Endometrial microvascular endothelial cells (primary cell): ENCODE data around the gene NAXD. TPM values are rescaled to one million over a fixed set of nuclear protein-coding genes. Genes with fewer than 3 reads are reported as not detected.
"Not testable (repeated sequence)": the region's sequence is repeated elsewhere in the genome, so short reads cannot be mapped to it uniquely, and the experiment has no call there.

Source experiments
- in situ Hi-C: cut with HindIII; loops from 2 replicates; pipeline ENCODE4 v1.10.0; 2017; ENCODE audit warnings: low sequenced_read_pairs, low pct_unique_long_range_greater_than_20kb; ENCODE audit errors: inconsistent ontology term
- total RNA-seq: library from RNA; depleted of rRNA; stranded (reverse); fragments of >200 nt; gene quantifications from one replicate; pipeline ENCODE4 v1.2.3, GENCODE V29; 2015; ENCODE audit errors: inconsistent ontology term

The NAXD gene
- total RNA-seq, 1 donor from 2014 or later, result 18.3 TPM

DNA sequence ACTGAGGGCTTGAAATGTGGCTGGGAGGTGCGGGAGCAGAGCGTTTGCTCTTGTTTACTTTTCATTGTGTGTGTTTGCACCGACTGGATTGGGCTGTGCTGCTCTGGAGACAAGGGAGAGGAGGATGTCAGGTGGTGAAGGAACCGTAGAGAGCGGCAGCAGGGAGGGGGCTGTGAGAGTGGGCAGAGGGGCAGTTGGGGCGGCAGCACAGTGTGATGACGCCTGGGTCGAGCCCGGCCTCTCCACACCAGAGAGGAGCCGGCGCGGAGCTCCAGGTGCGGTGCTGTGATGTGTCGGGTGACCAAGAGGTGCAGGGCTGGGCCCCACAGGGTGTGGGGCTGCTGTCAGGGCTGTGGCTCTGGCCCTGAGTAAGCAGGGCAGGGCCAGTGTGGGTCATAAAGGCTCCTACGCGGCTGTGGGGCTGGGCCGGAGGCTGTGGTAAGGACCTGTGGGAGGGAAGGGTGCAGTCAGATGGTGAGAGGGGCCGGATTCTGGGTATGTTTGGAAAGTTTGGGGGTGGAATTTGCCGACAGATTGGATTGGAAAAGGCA is 10.5 kb downstream of the NAXD start:
- in situ Hi-C loops, result no loop called here

DNA sequence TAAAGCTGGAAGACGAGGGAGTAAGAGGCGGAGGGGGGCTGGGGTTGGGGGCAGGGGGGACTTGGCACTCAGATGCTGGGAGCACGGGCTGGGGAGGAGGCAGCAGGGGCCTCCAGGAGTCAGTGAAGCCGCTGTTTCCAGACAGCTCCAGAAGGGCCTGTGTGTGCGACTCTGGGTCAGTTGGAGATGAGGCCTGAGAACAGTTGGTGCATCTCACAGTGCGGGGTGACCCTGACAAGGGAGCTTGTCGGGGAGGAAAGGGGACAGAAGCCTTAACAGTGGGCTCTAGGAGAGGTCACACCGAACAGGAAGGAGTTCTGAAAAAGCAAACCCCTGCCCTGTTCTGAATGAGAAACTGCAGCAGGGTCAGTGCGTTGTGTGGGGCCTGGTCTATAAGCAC is 11.2 kb downstream of the NAXD start:
- in situ Hi-C loops, result no loop called here

DNA sequence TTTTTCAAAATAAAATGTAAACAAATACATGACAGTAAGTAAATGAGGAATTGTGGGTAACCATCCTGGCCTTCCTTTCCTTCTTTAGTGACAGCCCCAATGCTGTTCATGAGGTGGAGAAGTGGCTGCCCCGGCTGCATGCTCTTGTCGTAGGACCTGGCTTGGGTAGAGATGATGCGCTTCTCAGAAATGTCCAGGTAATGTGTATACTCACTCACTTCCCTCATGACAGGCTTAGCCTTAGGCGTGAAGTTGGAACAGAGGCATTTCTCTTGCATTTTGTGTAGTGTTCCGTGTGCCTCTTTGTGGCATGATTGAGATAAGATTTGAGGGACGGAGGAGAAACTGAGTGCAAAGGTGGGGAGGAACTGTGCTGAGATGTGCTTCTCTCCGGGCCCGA is 12.0 kb downstream of the NAXD start:
- in situ Hi-C loops, result no loop called here

DNA sequence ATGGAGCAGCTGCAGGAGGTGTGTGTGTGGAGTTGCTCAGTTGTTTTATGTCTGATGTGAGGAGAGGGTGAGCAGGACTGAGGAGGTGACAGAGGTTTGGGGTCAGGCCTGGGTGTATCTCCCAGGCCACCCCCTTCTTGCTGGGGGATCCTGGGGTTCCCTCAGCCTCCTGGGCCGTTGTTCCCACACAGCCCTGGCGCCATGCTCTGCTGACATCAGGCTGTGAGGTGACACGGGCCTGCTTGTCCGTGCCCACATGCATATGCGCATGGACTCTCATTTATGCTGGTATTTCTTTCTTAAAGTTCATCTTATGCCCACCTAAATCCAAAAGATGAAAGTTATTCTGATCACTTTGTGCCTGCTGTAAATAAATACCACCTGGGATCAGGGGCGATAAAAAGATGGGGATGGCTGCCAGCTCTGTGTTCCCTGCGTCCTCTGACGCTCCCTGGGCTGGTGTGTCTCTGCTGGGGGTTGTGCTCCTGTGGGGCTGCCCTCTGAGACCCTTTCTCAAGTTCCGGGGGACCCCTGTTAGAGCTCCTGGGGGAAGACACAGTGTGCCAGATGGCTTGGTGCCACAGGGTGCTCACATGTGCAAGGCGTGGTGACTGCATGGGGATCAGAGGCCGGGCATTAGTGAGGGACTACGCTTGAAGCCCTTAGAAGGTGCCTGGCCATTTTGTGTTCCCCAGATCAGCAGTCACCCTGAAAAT is 12.6 kb downstream of the NAXD start:
- in situ Hi-C loops, result no loop called here

DNA sequence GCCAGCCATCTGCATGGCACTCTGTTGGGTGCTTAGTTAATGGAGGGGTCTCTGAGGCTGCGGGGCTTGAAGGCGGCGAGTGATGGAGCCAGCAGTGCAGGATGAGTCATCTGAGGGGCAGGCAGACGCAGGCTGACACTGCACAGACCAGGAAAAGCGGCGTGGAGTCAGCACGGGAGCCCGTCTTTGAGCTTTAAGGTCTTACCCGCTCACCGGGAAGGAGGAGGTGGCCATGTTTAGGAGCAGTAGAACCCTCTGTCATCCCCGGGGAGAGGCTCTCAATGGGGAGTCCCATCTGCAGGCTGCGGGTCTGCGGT is 13.1 kb downstream of the NAXD start:
- in situ Hi-C loops, result no loop called here

DNA sequence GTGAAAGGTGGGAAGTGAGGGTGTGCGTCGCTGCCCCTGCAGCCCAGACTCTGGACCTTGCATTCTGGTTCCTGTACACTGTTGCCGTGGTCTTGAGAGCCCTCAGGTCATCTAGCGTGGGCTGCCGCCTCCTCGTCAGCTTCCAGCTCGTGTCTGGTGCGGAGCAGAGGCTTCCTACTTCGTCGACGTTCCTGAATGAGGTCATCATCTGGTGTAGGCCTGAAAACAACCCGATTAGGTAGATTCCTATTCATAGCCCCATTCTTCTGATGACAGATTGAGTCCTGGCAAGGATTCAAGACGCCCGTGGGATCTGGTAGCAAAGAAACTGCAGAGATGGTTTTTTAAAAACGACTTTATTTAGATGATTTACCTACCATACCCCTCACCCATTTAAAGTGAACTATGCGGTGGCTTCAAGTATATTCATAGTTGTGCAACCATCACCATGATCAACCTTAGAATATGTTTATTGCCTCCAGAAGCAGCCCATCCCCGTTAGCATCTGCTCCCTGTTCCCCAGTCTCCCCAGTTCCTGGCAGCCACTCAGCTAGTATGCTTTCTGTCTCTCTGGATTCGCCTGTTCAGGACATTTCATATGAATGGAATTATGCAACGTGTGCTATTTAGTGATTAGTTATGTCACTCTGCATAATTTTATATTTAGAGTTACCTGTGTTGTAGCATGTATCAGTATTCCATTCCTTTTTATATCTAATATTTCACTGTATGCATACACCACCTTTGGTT is 13.8 kb downstream of the NAXD start:
- in situ Hi-C loops, result no loop called here

DNA sequence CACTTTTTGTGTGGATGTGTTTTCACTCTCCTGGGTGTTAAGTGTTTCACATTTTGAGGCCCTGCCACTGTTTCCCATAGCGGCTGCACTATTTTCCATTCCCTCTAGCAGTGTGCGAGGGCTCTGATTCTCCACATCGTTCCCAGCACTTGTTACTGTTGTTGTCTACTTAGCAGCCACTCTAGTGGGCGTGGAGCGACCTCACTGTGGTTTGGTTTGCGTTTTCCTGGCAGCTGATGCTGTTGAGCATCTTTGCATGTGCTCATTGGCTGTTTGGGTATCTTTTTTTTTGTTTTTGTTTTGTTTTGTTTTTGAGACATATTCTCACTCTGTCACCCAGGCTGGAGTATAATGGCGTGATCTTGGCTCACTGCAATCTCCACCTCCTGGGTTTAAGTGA is 14.4 kb downstream of the NAXD start:
- in situ Hi-C loops, result no loop called here

DNA sequence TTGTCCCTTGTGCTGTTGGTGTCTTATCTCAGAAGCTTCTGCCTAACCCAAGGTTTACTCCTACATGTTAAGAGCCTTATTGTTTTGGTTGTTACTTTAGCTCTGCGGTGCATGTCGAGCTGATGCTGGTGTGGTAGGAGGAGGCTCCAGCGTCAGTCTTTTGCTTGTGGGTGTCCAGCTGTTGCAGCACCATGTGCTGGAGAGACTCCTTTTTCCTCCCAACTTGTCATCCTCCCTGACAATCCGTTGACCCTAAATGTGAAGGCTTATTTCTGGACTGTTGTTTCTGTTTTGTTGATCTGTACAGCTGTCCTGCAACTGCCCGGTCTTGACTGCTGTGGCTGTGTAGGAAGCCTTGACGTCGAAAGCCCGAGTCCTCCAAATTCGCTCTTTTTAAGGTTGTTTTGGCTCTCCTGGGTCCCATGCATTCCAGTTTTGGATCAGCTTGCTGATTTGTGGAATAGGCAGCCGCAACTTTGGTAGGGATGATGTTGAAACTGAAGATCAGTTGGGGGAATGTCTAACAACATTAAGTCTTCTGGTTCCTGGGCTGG is 15.3 kb downstream of the NAXD start:
- in situ Hi-C loops, result no loop called here

DNA sequence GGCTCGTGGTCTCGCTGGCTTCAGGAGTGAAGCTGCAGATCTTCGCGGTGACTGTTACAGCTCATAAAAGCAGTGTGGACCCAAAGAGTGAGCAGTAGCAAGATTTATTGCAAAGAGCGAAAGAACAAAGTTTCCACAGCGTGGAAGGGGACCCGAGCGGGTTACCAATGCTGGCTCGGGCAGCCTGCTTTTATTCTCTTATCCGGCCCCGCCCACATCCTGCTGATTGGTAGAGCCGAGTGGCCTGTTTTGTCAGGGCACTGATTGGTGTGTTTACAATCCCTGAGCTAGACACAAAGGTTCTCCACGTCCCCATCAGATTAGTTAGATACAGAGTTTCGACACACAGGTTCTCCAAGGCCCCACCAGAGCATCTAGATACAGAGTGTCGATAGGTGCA is 16.9 kb downstream of the NAXD start:
- in situ Hi-C loops, result not testable (repeated sequence)

DNA sequence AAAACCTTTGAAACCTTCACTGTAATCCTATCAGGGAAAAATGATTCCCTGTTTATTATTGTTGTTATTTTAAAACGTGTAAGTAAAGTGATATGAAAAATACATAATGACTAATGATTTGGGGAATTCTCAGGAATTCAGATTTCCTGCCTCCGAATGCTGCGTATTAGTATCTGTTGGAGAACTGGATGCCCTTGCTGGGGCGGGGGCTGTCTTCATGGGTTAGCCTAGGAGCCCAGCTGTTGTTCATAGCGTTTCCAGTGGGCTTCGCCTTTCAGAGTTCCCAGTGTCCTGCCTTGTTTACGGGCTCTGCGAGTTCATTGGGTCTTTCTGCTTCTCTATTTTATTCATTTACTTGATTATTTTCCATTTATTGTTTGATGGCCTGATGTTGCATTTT is 18.4 kb downstream of the NAXD start:
- in situ Hi-C loops, result no loop called here

DNA sequence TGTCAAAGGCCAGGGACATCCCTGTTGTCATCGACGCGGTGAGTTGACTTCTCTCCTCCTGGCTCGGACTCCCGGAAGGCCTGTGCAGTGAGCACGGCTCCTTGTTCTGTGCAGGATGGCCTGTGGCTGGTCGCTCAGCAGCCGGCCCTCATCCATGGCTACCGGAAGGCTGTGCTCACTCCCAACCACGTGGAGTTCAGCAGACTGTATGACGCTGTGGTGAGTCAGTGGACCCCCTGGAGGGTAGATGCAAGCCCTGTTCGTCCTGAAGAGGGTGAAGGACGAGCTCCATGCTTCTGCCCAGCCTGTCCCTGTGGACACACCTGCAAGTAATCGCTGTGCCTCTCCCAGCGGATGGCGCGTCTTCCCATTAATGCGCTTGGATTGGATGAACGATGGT is 19.2 kb downstream of the NAXD start:
- in situ Hi-C loops, result no loop called here

DNA sequence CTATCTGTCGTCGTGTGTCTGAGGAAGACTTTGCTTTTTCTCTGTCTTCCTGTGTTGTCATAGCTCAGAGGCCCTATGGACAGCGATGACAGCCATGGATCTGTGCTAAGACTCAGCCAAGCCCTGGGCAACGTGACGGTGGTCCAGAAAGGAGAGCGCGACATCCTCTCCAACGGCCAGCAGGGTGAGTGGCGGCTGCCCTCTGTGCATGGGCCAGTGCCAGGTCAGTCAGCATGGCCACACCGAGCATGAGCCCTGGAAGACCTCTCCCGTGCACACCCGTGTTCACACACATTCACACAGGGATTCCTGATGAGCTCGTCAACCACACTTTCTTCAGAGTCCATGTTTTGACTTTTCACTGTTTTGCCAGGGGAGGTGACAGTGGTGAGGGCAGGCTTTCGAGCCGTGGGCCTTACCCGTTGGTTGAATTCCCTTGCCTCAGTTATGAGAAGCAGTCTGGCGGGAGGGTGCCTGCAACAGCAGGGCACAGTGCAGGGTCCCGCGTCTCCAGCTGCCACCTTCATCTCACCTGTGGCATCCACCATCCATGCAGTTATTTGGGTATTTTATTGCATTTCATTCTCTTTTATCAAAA is 20.2 kb downstream of the NAXD start:
- in situ Hi-C loops, result no loop called here

DNA sequence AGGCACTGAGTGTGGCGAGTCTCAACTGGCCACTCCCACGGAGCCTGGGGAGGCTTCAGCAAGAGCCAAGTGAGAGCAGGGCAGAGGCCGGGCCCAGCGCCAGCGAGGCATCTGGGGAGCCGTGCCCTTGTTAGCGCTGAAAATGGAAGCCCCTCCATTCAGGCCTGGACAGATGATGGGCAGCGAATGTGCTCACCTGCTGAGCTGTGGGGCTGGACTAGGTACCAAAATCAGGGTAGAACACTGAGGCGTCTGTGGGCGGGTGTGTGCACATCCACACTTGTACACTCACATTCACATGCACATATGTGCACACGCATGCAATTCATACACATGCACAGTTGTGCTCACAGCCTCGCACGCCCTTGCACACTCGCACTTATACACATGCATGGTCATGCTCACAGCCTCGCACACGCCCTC is 20.7 kb downstream of the NAXD start:
- in situ Hi-C loops, result no loop called here

DNA sequence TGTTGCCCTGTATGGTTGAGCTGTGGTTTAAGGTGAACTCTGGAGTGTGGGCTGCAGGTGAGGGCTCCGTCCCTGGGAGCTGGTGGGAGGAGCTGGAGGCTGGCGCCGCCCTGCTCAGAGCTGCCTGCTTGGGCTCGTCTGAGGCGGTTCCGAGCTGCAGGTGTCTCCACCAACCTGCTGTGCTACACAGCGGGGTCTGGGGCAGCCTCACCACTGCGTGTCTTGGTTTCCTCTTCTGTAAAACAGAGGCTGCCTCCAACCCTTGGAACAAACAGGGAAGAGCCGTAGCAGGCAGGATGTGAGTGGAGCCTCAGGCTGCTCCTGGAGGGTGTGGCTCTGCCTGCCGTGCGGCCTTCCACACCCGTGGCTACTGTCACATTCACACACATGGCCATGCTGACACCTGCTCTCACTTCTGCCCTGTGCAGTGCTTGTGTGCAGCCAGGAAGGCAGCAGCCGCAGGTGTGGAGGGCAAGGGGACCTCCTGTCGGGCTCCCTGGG is 21.4 kb downstream of the NAXD start:
- in situ Hi-C loops, result no loop called here

DNA sequence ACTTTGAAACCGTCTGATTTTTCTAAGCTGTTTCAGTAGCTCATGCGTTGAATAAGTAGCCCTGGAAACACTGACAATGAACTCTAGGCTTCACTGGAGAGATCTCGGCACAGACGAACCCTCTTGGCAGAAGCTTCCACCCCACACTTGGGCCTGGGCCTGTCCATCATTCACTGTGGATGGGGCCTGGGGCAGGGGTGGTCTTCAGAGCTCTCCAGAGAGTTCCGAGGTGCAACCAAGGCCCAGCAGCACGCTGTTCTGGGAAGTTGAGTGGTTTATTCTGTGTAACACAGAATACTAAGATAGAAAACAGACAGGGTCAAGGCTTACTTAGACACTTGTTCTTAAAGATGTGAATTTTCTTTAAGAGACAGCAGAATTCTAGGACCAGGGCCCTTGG is 21.9 kb downstream of the NAXD start:
- in situ Hi-C loops, result no loop called here

DNA sequence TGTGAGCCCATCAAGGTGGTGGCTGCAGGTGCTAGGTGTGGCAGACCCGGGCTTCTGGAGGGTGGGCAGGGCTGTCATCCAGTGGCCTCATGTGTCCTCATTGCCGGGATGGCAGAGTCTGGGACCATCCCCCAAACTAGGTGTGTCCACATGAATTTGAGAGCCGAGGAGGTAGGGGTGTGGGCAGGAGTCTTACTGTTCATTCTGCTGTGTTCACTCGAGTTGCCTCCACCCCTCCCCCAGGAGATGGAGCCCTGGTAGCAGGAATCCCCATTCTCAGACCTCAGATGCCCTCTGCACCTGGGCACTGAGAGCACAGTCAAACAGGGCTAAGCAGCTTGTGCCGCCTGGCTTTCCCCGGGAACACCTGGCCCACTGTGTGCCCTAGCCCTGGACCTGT is 22.4 kb downstream of the NAXD start:
- in situ Hi-C loops, result no loop called here

DNA sequence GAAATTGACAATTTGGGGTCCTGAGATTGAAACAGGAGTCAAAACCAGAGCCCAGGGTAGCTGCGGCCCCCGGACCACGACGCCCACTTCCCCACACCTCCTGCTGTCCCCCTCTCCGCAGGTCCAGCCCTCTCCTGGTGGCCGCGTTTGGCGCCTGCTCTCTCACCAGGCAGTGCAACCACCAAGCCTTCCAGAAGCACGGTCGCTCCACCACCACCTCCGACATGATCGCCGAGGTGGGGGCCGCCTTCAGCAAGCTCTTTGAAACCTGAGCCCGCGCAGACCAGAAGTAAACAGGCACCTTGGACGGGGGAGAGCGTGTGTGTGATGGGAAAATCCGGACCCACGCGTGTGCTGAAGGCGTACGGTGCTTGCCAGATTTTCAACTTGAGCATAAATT is 22.9 kb downstream of the NAXD start:
- in situ Hi-C loops, result no loop called here

DNA sequence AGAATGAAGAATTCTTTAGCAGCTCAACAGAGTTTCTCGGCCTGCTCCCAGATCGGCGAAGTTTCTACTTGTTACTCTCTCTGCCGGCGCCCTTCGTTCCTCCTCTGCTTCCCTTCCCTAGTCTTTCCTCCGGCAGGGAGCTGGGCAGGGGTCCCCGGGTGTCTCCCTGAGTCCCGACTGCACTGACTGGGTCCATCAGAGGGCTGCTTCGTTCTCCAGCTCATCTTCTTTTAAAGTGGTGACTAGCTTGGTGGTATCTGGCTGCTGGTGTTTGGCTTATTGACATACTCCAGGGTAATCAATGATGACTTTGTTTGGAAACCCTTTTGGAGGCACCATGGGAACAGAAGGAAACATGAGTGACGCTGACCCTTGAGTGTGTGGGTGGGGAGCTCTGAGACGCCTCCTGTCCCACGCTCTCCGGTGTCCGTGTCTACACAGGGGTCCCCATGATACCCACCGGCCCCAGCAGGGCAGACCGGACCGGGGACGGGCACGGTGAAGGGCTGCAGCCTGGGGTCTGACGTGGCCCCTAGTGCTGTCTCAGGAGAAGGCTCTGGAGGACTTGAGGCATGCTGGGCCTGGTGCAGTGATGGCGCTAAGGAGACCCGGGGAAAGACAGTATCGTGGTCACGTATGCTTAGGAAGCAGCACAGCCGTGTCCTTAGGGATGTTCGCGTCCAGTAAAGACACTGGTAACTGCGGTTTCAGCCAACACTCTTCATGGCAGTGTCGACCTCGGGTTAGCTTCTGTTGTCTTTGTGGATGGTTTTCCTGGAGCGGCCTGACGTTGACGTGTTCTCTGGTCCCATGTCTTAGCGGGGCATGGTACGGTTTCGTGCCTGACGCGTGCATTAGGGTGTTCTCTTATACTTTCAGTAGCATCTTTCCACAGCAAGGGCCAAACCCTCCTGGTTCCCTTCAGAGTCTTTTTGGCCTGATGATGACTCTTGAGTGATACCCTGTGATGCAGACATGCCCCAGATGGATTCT is 23.8 kb downstream of the NAXD start:
- in situ Hi-C loops, result no loop called here

DNA sequence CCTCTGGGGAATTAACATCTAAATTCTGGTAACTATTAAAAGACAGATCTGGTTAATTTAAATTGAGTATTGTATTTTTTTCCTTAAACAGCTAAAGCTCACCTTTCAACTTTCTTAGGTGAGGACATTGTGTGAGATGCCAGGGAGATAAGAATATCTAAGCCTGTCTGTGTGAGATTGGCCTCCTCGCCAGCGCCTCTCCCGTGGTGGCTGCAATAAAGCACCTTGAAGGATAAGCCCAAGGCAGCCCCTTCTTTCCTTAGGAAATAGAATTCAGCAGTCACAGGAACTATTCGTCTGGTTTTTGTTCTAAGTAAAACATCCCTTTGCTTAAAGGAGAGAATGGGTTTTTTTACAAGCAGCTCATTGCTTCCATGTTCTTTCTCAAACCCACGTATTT is 24.6 kb downstream of the NAXD start:
- in situ Hi-C loops, result no loop called here
